LNCaP clone FGC (cell line): Measurements from ENCODE around the gene ARL3.

ENCODE experiments used
- DNase-seq: peaks from one replicate; pipeline ENCODE4 v3.0.0-alpha.2; 2011; ENCODE audit warnings: low read depth
- H3K4me3 ChIP-seq: 2 replicates; pipeline ENCODE4 v1.5.1; 2011; ENCODE audit warnings: mild to moderate bottlenecking, low read depth, low read length, control low read depth
- CTCF ChIP-seq: IDR thresholded peaks from 2 replicates; pipeline ENCODE4 v1.5.1; 2012; ENCODE audit warnings: mild to moderate bottlenecking; ENCODE audit not compliant: control insufficient read depth, insufficient read depth; ENCODE audit errors: extremely low read depth

The ARL3 gene

GRCh38 chr10:102661658-102662028 is 52.6 kb downstream of the ARL3 start:
- no peak overlapping the region for H3K4me3 ChIP-seq
- no peak for TF ChIP-seq CTCF
- DNase-seq = no peak

GRCh38 chr10:102660888-102661657 is 53.1 kb downstream of the ARL3 start:
- no peak overlapping the region for H3K4me3 ChIP-seq
- TF ChIP-seq CTCF = no peak
- no peak for DNase-seq

- peak overlapping the region; percentile 25; the same call in 1 of the 2 replicates for H3K4me3 ChIP-seq
- no peak for TF ChIP-seq CTCF
- DNase-seq = no peak
These were observed 55.4 kb downstream of the ARL3 start for GRCh38 chr10:102658802-102659201.

- H3K4me3 ChIP-seq = peak overlapping the region; percentile 25
- peak; percentile 87 for DNase-seq
- no peak for TF ChIP-seq CTCF
These were observed 56.0 kb downstream of the ARL3 start for GRCh38 chr10:102657984-102658724.

- DNase-seq = no peak
- peak overlapping the region; percentile 6; the same call in 1 of the 2 replicates for H3K4me3 ChIP-seq
- TF ChIP-seq CTCF = no peak
These were observed 56.7 kb downstream of the ARL3 start for GRCh38 chr10:102657451-102657850.

DNA sequence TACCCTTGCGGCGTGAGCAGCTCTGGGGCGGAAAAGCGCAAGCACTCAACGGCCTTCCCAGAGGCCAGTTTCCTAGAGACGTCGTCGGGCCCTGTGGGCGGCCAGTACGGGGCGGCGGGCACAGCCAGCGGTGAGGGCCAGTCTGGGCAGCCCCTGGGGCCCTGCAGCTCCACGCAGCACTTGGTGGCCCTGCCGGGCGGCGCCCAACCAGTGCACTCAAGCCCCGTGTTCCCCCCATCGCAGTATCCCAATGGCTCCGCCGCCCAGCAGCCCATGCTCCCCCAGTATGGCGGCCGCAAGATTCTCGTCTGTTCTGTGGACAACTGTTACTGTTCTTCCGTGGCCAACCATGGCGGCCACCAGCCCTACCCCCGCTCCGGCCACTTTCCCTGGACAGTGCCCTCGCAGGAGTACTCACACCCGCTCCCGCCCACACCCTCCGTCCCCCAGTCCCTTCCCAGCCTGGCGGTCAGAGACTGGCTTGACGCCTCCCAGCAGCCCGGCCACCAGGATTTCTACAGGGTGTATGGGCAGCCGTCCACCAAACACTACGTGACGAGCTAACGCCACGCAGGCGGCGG is 57.3 kb downstream of the ARL3 start:
- no peak for TF ChIP-seq CTCF
- no peak overlapping the region for H3K4me3 ChIP-seq
- no peak for DNase-seq

DNA sequence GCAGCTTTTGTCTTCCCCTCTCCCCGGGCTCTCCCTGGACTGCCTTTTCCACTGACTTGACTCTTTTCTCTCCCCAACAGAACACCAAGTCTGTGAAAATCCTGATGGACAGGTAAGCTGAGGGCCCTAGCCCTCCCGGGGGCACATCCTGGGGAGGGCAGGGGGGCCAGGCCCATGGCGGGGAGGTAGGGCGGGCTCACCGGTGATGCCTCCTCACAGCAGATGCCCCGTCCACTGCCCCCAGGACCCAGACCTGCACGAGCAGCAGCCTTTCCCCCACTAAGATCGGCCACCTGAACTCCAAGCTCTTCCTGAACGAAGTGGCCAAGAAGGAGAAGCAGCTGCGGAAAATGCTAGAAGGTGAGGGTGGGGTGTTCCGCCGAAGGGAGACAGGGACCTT is 58.2 kb downstream of the ARL3 start:
- no peak for DNase-seq
- H3K4me3 ChIP-seq = no peak overlapping the region
- no peak for TF ChIP-seq CTCF
